Erythroblast (primary cell): ENCODE data around the gene NTM.

Source experiments
- GATA1 ChIP-seq: IDR thresholded peaks from 2 replicates; pipeline ENCODE4 v1.6.1; 2011; ENCODE audit warnings: low read depth, mild to moderate bottlenecking, control low read depth, low read length, moderate library complexity
- POLR2A ChIP-seq: IDR thresholded peaks from 2 replicates; pipeline ENCODE4 v1.6.1; 2011; ENCODE audit warnings: mild to moderate bottlenecking, low read length

GRCh38 chr11:132174362-132175255 is 804.2 kb downstream of the NTM start:
- TF ChIP-seq POLR2A (no peak), GATA1 (no peak)
